DMS79 (cell line): ENCODE data around the gene TAF1C.

Experiments used
- DNase-seq: peaks from one replicate; lab custom pipeline; 2025; lab: John Stamatoyannopoulos, UW

TAF1C gene

GRCh38 chr16:84183911-84184591, 2.8 kb downstream of the TAF1C start:
- no peak for DNase-seq

- no peak for DNase-seq
These were observed 3.3 kb downstream of the TAF1C start for GRCh38 chr16:84183572-84183875.

DNA sequence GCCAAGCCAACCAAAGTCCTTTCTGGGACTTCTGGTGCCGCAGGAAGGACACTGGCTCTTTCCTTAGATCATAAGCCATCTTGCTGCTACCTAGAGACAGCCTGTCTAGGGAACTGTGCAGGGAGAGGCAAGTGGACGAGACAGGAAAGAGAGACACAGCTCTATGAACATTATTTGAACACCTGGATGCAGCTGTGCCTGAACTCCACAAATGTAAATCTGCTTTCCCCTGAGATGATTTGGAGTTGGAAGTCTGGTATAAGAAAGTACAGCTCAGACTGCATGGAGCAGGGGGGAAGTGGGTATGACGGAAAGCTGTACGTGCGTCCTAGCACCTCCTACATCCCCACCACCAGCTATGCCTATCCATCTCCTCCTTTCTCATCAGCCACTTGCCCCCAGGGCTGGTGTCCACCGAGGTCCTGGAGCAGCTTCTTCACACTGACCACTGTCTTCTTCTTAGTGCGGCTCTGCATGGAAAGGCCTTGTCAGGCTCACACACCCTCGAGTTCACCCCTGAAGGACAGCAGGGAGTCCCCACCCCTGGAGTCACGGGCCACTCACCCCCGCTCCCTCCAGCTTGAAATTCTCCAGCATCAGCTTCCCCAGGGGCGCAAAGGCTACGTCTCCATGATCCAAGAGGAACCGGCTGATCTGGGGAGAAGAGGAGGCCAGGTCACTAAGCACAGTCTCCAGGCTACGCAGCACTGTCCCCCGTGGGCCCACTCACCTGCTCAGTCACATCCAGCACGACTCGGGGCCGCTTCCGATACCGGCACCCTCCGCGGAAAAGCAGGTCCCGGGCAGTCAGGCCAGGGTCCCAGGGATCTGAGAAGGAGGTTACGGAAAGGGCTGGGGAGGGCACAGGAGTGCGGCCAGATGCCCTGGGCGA, 3.9 kb downstream of the TAF1C start:
- no peak for DNase-seq

- DNase-seq = no peak
These were observed 4.8 kb downstream of the TAF1C start for GRCh38 chr16:84182104-84182503.

DNA sequence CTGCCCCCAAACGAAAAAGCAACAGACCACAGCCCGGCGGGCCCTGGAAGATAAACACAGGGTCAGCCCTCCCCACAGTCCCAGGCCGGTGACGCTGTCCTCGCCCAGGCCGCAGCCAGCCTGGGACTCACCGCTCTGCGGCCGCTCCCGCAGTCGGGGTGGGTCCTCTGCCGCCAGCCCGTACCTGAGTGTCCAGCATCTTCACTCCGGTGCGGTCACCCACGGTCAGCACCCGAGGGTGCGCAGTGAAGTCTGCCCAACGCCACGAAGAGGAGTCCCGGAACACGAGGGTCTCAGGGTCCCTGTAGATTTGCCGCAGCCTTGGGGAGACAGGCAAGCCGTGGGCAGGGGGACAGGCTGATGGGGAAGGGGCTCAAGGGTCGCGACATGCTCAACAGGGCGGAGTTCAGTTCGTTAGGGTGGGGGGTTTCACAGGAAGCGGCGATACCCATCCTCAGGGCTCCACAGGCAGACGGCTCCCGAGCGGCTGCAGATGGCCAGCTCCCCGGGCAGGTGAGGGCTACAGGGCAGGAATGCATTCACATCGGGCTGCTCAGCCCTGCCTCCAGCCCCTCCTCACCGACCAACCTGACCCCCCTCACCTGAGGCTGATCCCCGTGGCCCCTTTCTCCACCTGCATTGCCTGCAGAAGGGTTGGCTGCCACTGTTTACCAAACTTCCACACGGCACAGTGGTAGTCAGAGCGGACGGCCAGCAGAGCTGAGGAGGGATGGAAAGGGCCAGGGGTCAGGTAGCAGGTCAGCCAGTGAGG, 5.5 kb downstream of the TAF1C start:
- DNase-seq = no peak

GRCh38 chr16:84180519-84181140, 6.2 kb downstream of the TAF1C start:
- DNase-seq = no peak

GRCh38 chr16:84179612-84180320, 7.1 kb downstream of the TAF1C start:
- no peak for DNase-seq

DNA sequence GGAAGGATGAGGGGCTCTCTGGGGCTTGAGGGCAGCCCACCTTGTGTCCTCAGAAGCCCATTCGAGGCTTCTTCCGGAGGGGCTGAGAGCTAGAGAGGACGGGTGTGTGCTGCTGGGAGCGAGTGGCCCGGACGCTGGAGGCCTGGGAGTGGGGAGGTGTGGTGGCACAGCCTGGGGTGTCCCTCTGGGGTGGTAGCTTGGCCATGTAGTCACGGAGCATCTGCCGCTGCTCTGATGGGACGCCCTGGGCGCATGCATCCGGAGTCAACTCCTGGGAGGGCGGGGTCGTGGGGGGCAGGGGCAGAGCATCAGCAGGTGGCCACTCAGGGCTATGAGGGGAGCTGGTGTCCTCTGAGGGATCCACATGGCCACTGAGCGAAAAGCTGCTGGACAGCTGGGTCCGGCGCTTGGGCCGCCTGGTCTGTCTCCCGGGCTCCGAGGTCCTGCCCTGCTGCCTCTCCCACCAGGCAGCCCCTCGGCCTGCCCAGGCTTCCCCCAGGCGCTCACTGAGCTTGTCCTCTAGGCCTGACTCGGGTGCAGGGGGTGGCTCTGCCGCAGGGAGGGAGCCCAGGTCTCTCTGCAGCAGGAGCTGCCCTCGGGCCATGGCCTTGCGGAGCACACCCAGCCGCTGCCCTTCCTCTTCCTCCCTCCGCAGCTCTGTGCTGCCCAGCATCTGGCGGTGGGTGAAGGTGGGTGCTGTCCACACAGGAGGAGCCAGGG, 7.8 kb downstream of the TAF1C start:
- no peak for DNase-seq

GRCh38 chr16:84178146-84178765, 8.6 kb downstream of the TAF1C start:
- DNase-seq = no peak

- no peak for DNase-seq
These were observed 9.2 kb downstream of the TAF1C start for GRCh38 chr16:84177741-84178073.

- DNase-seq = no peak
These were observed 10.4 kb downstream of the TAF1C start for GRCh38 chr16:84176192-84177053.

GRCh38 chr16:84175350-84176081, 11.3 kb downstream of the TAF1C start:
- no peak for DNase-seq

DNA sequence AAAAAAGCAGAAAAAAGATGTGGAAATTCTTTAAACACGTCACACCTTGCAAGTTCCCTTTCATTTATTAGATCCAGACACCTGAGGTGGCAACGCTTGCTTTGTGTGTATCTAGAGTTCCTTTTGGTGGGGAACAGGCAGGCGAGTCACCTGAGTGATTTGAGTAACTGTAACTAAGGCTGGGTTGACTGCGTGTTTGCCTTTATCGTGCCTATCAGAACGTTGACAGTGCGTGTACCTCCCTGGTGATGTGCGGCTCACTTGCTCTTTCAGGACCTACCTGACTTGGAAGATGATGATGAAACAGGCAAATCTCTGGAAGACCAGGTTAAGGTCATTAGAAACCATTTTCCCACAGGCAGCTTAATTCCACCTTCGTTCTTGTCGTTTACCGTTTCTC, 12.5 kb downstream of the TAF1C start:
- DNase-seq = no peak

DNA sequence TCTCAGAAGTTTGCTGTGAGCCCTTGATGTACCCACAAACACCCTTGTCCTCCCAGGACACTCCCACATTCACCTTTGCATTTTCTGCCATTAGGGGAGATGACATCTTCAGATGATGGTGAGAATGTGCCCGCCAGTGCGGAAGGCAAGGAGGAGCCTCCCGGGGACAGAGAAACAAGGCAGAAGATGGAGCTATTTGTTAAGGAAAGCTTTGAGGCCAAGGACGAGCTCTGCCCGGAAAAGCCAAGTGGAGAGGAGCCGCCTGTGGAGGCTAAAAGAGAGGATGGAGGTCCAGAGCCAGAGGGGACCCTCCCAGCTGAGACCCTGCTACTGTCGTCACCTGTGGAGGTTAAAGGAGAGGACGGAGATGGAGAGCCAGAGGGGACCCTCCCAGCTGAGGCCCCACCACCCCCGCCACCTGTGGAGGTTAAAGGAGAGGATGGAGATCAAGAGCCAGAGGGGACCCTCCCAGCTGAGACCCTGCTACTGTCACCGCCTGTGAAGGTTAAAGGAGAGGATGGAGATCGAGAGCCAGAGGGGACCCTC, 17.0 kb downstream of the TAF1C start:
- no peak for DNase-seq

GRCh38 chr16:84166796-84167695, 19.8 kb downstream of the TAF1C start:
- DNase-seq = no peak

- DNase-seq = no peak
These were observed 21.1 kb downstream of the TAF1C start for GRCh38 chr16:84165746-84166145.

GRCh38 chr16:84161801-84162200, 25.1 kb downstream of the TAF1C start:
- no peak for DNase-seq

GRCh38 chr16:84161037-84161436, 25.8 kb downstream of the TAF1C start:
- no peak for DNase-seq
